GM23338 (cell line): ENCODE data around the gene PLN. TPM values are rescaled to one million over a fixed set of nuclear protein-coding genes. Genes with fewer than 3 reads are reported as not detected.

Source experiments
- ATAC-seq: fragments of 200-7000 bp; cut with Tn5 transposase; 3 replicates; pipeline ENCODE4 v1.9.1; 2020
- DNase-seq: peaks from one replicate; pipeline ENCODE4 v3.0.0-alpha.2; 2015; ENCODE audit warnings: low spot score
- H2AFZ ChIP-seq: fragments of 200-600 bp; sonication (generic); 2 replicates; pipeline ENCODE4 v1.8.0; 2016; ENCODE audit warnings: antibody characterized with exemption, mild to moderate bottlenecking, moderate library complexity
- H3F3A ChIP-seq: fragments of 200-600 bp; sonication (generic); replicated peaks from 2 replicates; pipeline ENCODE4 v1.8.0; 2017; ENCODE audit warnings: antibody characterized with exemption, mixed run types, low read depth
- H3K27ac ChIP-seq: fragments of 200-600 bp; sonication (generic); 2 replicates; pipeline ENCODE4 v1.6.1; 2016; ENCODE audit warnings: low read depth
- H3K27me3 ChIP-seq: fragments of 200-600 bp; sonication (generic); 2 replicates; pipeline ENCODE4 v1.8.0; 2016; ENCODE audit warnings: mild to moderate bottlenecking, mixed run types, moderate library complexity; ENCODE audit not compliant: insufficient read depth
- H3K36me3 ChIP-seq: fragments of 200-600 bp; sonication (generic); 2 replicates; pipeline ENCODE4 v1.8.0; 2016; ENCODE audit warnings: mild to moderate bottlenecking; ENCODE audit not compliant: insufficient read depth
- H3K4me1 ChIP-seq: fragments of 200-600 bp; sonication (generic); 2 replicates; pipeline ENCODE4 v1.8.0; 2016; ENCODE audit warnings: mild to moderate bottlenecking, moderate library complexity; ENCODE audit not compliant: insufficient read depth
- H3K4me2 ChIP-seq: fragments of 200-600 bp; sonication (generic); 2 replicates; pipeline ENCODE4 v1.7.1; 2017; ENCODE audit warnings: mixed run types
- H3K4me3 ChIP-seq: fragments of 200-600 bp; sonication (generic); 2 replicates; pipeline ENCODE4 v1.6.1; 2016; ENCODE audit warnings: mixed run types
- H3K79me2 ChIP-seq: fragments of 200-600 bp; sonication (generic); replicated peaks from 2 replicates; pipeline ENCODE4 v1.8.0; 2017; ENCODE audit warnings: mild to moderate bottlenecking; ENCODE audit not compliant: insufficient read depth
- H3K9me2 ChIP-seq: fragments of 200-600 bp; sonication (generic); 2 replicates; pipeline ENCODE4 v1.8.0; 2017; ENCODE audit not compliant: insufficient read depth
- H4K20me1 ChIP-seq: fragments of 200-600 bp; sonication (generic); replicated peaks from 2 replicates; pipeline ENCODE4 v1.8.0; 2017; ENCODE audit warnings: mild to moderate bottlenecking; ENCODE audit not compliant: insufficient read depth
- H3K27ac Mint-ChIP-seq: 2 replicates; pipeline ENCODE4 v1.8.0; 2020; ENCODE audit warnings: inconsistent platforms, mild to moderate bottlenecking, moderate library complexity, mixed read lengths
- H3K27me3 Mint-ChIP-seq: 3 replicates; pipeline ENCODE4 v1.8.0; 2022; ENCODE audit warnings: low read depth, mild to moderate bottlenecking, moderate library complexity, mixed read lengths, inconsistent platforms; ENCODE audit not compliant: insufficient read depth, poor library complexity
- H3K36me3 Mint-ChIP-seq: 3 replicates; pipeline ENCODE4 v1.8.0; 2021; ENCODE audit warnings: low read depth, mild to moderate bottlenecking, inconsistent platforms, moderate library complexity, mixed read lengths
- H3K4me1 Mint-ChIP-seq: 3 replicates; pipeline ENCODE4 v1.8.0; 2020; ENCODE audit warnings: mild to moderate bottlenecking, inconsistent platforms, mixed read lengths
- H3K4me3 Mint-ChIP-seq: 3 replicates; pipeline ENCODE4 v1.8.0; 2021; ENCODE audit warnings: moderate library complexity, mild to moderate bottlenecking, inconsistent platforms, mixed read lengths
- H3K9me3 Mint-ChIP-seq: 3 replicates; pipeline ENCODE4 v1.8.0; 2020; ENCODE audit warnings: moderate library complexity, mild to moderate bottlenecking, inconsistent platforms, mixed read lengths
- CREB1 ChIP-seq: fragments of 250-450 bp; sonication (Bioruptor Pico); IDR thresholded peaks from 2 replicates; pipeline ENCODE4 v1.5.0; 2020; ENCODE audit warnings: low read depth, mild to moderate bottlenecking, moderate library complexity
- CTCF ChIP-seq, 2 experiments: fragments of 200-600 bp in 1 of 2; sonication (generic) in 1 of 2; conservative IDR thresholded peaks; 2 replicates each; pipeline versions ENCODE4 v1.5.1 to v1.6.1; 2016 to 2017; ENCODE audit warnings: antibody characterized with exemption in 2 of 2, low read depth in 2 of 2, mild to moderate bottlenecking in 2 of 2, moderate library complexity in 1 of 2
- ETS1 ChIP-seq: IDR thresholded peaks from 2 replicates; pipeline ENCODE4 v1.6.1; 2016; ENCODE audit warnings: antibody characterized with exemption
- EZH2 ChIP-seq: fragments of 200-600 bp; sonication (generic); IDR thresholded peaks from one replicate; pipeline ENCODE4 v1.8.0; 2017; ENCODE audit warnings: antibody characterized with exemption, mild to moderate bottlenecking, low read depth; ENCODE audit not compliant: unreplicated experiment
- EZH2phosphoT487 ChIP-seq: fragments of 200-600 bp; sonication (generic); IDR thresholded peaks from one replicate; pipeline ENCODE4 v1.8.1; 2018; ENCODE audit warnings: antibody characterized with exemption; ENCODE audit not compliant: unreplicated experiment
- JUNB ChIP-seq: IDR thresholded peaks from one replicate; pipeline ENCODE4 v1.6.1; 2016; ENCODE audit warnings: antibody characterized with exemption; ENCODE audit not compliant: unreplicated experiment
- NANOG ChIP-seq: IDR thresholded peaks from 2 replicates; pipeline ENCODE4 v1.6.1; 2016; ENCODE audit warnings: antibody characterized with exemption, borderline replicate concordance
- POLR2AphosphoS5 ChIP-seq: IDR thresholded peaks from 2 replicates; pipeline ENCODE4 v1.6.1; 2016; ENCODE audit warnings: antibody characterized with exemption, low read depth
- STAT1 ChIP-seq: IDR thresholded peaks from one replicate; pipeline ENCODE4 v1.6.1; 2016; ENCODE audit warnings: antibody characterized with exemption; ENCODE audit not compliant: unreplicated experiment
- ZNF114 ChIP-seq: fragments of 250-450 bp; sonication (Bioruptor Pico); IDR thresholded peaks from 2 replicates; pipeline ENCODE4 v1.5.0; 2020; ENCODE audit warnings: mild to moderate bottlenecking, moderate library complexity
- ZNF331 ChIP-seq: fragments of 250-450 bp; sonication (Bioruptor Pico); IDR thresholded peaks from 2 replicates; pipeline ENCODE4 v1.5.0; 2020; ENCODE audit warnings: low read depth, mild to moderate bottlenecking, moderate library complexity
- polyA plus RNA-seq: library from polyadenylated mRNA; unstranded; fragments of >200 nt; fragmentation: Nextera tagmentation; extraction: Ambion mirVana; gene quantifications from 2 replicates; pipeline ENCODE4 v1.2.1, GENCODE V29; 2016
- total RNA-seq: library from RNA; depleted of rRNA; stranded (reverse); fragments of >200 nt; shearing (Covaris generic); gene quantifications from 2 replicates; pipeline ENCODE4 v1.2.3, GENCODE V29; 2014
- TF ChIP-seq, protein P1 (sequence below): fragments of 250-450 bp; sonication (Bioruptor Pico); IDR thresholded peaks from 2 replicates; pipeline ENCODE4 v1.5.0; 2020; ENCODE audit warnings: mild to moderate bottlenecking, moderate library complexity
- TF ChIP-seq, protein P2 (sequence below): IDR thresholded peaks from one replicate; pipeline ENCODE4 v1.6.1; 2018; ENCODE audit warnings: antibody characterized with exemption; ENCODE audit not compliant: unreplicated experiment

The PLN gene
- total and polyA plus RNA-seq, 2 experiments from 2014 or later: 0.10 TPM; not detected in 1

GRCh38 chr6:118530942-118531341 lies 17.2 kb upstream of the PLN start:
- Mint-ChIP-seq H3K27me3 (peaks cover 4% of the 10 kb centered on the region), H3K4me1 (peaks cover 4% of the 10 kb centered on the region), H3K4me3 (no peak overlapping the region), H3K27ac (no peak overlapping the region), H3K9me3 (no peaks in the 10 kb centered on the region; the same call in 2 of the 3 replicates), H3K36me3 (no peaks in the 10 kb centered on the region)
- Histone ChIP-seq H3K27ac (no peak overlapping the region), H3K36me3 (no peaks in the 10 kb centered on the region), H3K4me2 (no peak overlapping the region), H3F3A (no peaks in the 10 kb centered on the region), H3K79me2 (peaks cover 18% of the 10 kb centered on the region), H2AFZ (no peak overlapping the region), H3K4me1 (no peaks in the 10 kb centered on the region), H3K4me3 (no peak overlapping the region), H3K27me3 (no peaks in the 10 kb centered on the region), H4K20me1 (no peaks in the 10 kb centered on the region), H3K9me2 (no peaks in the 10 kb centered on the region)
- TF ChIP-seq ZNF114 (no peak), STAT1 (no peak), ZNF331 (no peak), CREB1 (CRISPR knock-in tag) (no peak), JUNB (no peak), EZH2phosphoT487 (no peak), CTCF (conservative IDR thresholded peaks at IDR 0.05; ENCODE audit: low read depth in 2 of 2) (no peak), ETS1 (no peak), EZH2 (no peak), POLR2AphosphoS5 (no peak), NANOG (no peak)
- TF ChIP-seq, protein P1, sequence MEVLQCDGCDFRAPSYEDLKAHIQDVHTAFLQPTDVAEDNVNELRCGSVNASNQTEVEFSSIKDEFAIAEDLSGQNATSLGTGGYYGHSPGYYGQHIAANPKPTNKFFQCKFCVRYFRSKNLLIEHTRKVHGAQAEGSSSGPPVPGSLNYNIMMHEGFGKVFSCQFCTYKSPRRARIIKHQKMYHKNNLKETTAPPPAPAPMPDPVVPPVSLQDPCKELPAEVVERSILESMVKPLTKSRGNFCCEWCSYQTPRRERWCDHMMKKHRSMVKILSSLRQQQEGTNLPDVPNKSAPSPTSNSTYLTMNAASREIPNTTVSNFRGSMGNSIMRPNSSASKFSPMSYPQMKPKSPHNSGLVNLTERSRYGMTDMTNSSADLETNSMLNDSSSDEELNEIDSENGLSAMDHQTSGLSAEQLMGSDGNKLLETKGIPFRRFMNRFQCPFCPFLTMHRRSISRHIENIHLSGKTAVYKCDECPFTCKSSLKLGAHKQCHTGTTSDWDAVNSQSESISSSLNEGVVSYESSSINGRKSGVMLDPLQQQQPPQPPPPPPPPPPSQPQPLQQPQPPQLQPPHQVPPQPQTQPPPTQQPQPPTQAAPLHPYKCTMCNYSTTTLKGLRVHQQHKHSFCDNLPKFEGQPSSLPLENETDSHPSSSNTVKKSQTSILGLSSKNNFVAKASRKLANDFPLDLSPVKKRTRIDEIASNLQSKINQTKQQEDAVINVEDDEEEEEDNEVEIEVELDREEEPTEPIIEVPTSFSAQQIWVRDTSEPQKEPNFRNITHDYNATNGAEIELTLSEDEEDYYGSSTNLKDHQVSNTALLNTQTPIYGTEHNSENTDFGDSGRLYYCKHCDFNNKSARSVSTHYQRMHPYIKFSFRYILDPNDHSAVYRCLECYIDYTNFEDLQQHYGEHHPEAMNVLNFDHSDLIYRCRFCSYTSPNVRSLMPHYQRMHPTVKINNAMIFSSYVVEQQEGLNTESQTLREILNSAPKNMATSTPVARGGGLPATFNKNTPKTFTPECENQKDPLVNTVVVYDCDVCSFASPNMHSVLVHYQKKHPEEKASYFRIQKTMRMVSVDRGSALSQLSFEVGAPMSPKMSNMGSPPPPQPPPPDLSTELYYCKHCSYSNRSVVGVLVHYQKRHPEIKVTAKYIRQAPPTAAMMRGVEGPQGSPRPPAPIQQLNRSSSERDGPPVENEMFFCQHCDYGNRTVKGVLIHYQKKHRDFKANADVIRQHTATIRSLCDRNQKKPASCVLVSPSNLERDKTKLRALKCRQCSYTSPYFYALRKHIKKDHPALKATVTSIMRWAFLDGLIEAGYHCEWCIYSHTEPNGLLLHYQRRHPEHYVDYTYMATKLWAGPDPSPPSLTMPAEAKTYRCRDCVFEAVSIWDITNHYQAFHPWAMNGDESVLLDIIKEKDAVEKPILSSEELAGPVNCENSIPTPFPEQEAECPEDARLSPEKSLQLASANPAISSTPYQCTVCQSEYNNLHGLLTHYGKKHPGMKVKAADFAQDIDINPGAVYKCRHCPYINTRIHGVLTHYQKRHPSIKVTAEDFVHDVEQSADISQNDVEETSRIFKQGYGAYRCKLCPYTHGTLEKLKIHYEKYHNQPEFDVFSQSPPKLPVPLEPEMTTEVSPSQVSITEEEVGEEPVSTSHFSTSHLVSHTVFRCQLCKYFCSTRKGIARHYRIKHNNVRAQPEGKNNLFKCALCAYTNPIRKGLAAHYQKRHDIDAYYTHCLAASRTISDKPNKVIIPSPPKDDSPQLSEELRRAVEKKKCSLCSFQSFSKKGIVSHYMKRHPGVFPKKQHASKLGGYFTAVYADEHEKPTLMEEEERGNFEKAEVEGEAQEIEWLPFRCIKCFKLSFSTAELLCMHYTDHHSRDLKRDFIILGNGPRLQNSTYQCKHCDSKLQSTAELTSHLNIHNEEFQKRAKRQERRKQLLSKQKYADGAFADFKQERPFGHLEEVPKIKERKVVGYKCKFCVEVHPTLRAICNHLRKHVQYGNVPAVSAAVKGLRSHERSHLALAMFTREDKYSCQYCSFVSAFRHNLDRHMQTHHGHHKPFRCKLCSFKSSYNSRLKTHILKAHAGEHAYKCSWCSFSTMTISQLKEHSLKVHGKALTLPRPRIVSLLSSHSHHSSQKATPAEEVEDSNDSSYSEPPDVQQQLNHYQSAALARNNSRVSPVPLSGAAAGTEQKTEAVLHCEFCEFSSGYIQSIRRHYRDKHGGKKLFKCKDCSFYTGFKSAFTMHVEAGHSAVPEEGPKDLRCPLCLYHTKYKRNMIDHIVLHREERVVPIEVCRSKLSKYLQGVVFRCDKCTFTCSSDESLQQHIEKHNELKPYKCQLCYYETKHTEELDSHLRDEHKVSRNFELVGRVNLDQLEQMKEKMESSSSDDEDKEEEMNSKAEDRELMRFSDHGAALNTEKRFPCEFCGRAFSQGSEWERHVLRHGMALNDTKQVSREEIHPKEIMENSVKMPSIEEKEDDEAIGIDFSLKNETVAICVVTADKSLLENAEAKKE (CRISPR knock-in tag): no peak
- TF ChIP-seq, protein P2, sequence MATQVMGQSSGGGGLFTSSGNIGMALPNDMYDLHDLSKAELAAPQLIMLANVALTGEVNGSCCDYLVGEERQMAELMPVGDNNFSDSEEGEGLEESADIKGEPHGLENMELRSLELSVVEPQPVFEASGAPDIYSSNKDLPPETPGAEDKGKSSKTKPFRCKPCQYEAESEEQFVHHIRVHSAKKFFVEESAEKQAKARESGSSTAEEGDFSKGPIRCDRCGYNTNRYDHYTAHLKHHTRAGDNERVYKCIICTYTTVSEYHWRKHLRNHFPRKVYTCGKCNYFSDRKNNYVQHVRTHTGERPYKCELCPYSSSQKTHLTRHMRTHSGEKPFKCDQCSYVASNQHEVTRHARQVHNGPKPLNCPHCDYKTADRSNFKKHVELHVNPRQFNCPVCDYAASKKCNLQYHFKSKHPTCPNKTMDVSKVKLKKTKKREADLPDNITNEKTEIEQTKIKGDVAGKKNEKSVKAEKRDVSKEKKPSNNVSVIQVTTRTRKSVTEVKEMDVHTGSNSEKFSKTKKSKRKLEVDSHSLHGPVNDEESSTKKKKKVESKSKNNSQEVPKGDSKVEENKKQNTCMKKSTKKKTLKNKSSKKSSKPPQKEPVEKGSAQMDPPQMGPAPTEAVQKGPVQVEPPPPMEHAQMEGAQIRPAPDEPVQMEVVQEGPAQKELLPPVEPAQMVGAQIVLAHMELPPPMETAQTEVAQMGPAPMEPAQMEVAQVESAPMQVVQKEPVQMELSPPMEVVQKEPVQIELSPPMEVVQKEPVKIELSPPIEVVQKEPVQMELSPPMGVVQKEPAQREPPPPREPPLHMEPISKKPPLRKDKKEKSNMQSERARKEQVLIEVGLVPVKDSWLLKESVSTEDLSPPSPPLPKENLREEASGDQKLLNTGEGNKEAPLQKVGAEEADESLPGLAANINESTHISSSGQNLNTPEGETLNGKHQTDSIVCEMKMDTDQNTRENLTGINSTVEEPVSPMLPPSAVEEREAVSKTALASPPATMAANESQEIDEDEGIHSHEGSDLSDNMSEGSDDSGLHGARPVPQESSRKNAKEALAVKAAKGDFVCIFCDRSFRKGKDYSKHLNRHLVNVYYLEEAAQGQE: no peak
- DNase-seq (no peak), ATAC-seq (no peak)
